ENCODE measurements around the gene ZNF621.

- TF ChIP-seq POLR2AphosphoS5 (IDR thresholded peaks at IDR 0.05; ENCODE audit: low read depth, low read length) (no peak), POLR2A (IDR thresholded peaks at IDR 0.05; ENCODE audit: low read depth, low read length) (no peak), PAX5 (IDR thresholded peaks at IDR 0.05; ENCODE audit: insufficient read depth, low read length, severe bottlenecking) (no peak), SPI1 (IDR thresholded peaks at IDR 0.05; ENCODE audit: low read depth, low read length) (no peak), POU2F2 (IDR thresholded peaks at IDR 0.05; ENCODE audit: low read depth, low read length) (no peak)
Observed at GRCh38 chr3:40523781-40524180, 979 bp upstream of the ZNF621 start.

Data from GM12891 (cell line).